HG02642 (cell line): ENCODE measurements around the gene SLC6A6.
"Not testable (repeated sequence)": the region's sequence is repeated elsewhere in the genome, so short reads cannot be mapped to it uniquely, and the experiment has no call there.

ENCODE experiments used
- ATAC-seq: cut with Tn5 transposase; IDR thresholded peaks from one replicate; pipeline ENCODE4 v1.9.1; 2021; ENCODE audit warnings: mild to moderate bottlenecking; ENCODE audit not compliant: unreplicated experiment, poor library complexity

Gene SLC6A6

DNA sequence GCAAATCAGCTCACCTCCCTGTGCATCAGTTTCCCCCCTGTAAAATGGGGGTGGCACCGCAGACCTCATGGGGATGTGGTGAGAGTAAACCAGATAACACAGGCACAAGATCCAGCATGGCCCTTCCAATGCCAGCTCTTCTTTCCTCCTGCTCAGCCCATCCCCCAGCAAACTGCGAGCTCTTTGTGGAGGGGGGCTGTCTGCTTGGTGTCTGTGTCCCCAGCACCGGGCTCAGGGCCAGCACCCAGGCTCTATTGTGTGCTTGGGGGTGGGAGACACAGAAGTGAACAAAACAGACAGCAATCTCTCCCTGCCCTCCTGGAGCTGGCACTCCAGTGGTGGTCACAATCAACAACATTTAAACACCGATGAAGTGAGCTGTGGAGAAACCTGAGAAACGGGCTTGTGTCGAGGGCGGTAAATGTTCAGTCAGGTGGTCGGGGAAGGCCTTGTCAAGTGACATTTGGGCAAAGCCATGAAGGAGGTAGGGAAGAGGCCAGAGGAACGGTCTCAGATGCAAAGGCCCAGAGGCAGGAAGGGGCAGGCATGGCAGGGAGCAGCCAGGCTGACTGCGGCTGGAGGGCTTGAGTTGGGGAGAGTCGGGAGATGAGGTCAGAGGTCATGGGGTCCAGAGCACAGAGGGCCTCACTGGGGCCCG is 109.3 kb downstream of the SLC6A6 start:
- no peak for ATAC-seq

DNA sequence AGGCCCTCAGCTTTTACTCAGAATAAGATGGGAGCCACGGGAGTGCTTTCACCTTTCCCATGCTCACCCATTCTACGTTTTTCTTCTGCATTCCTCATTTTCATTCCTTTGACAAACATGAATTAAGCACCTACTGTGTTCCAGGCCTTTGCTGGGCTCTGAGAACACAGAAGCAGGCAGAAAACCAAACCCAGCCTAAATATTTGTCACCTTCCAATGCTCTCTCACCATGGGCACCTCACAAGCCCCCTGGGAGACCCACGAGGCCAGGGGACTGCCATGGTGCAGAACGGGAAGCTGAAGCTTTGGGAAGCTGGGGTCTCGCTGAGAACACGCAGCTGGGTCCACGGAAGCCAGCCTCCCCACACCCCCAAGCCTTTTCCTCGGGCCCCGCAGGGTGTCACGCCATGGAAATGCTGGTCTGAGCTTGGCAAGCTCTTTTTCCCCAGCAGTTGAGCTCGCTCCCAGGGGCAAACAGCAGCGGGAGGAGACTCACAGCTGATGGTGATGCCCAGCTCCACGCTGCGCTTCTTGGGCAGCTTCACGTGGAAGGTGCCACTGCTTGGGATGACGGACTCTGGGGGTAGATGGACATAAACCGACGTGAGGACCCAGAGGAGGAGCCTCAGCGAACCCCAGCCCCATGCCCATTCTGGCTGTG is 110.0 kb downstream of the SLC6A6 start:
- no peak for ATAC-seq

DNA sequence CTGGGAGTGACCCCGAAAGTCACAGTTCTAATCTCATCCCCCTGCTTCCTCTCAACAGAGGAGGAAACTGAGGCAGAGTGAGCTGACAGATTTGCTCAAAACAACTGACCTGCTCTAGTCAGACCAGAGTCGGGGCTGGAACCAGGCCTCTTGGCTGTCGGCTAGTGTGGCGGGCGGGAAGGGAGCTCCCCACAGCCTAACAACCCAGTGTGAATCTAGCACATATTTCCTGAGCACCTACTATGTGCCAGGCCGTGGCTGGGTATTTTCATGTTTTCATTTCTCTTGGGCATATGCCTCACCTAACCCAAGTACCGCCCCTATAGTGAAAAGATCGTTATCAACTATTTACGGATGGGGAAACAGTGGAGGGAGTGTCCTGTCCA is 110.5 kb downstream of the SLC6A6 start:
- ATAC-seq = no peak

DNA sequence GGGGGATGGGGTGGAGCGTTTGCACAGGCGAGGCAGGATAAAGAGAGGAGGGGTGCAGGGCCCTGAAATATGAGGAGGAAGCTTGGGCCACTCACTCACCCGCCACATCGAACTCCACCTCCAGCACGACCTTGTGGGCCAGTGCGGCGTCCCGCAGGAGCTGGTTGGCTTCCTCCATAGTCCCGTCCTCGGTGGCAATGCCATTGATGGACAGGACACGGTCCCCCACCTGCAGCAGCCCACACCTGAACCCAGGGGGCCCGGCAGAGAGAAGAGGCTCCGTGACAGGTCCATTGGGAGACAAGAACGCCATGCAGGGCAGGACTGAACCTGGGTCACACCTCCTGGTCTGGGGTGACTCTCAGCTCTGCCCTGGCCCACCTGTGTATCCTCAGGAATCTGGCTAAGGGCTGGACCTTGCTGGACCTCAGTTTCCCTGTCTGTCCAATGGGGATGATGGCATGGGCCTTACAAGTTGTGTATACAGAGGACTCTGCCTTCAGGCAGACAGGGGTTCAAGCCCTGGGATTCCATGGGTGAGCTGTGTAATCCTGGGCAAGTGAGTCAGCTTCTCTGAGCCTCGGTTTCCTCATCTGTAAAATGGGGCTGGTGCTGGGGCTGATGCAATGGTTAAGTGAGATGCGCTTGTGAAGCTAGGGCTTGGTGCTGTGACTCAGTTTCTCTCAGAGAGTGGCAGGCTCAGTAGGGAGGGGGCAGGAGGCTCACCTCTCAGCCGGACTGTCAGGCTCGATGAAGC is 111.3 kb downstream of the SLC6A6 start:
- ATAC-seq = no peak

DNA sequence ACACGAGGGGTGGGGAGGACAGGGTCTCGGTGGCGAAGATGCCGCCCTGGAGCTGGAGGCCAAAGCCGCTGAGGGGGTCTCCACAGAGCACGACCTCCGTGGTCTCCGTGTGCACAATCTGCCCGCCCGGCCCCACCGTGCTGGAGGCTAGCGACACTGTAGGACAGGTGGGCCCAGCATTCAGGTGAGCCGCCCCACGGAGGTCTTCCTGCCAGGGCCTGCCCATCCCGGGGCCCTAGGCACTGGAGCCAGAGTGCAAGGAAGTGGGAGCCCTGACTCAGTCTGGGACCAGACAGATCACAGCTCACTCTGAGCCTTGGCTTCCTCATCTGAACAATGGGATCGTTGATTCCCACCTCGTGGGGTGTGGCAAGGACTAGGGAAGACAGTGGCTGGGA is 111.9 kb downstream of the SLC6A6 start:
- no peak for ATAC-seq

DNA sequence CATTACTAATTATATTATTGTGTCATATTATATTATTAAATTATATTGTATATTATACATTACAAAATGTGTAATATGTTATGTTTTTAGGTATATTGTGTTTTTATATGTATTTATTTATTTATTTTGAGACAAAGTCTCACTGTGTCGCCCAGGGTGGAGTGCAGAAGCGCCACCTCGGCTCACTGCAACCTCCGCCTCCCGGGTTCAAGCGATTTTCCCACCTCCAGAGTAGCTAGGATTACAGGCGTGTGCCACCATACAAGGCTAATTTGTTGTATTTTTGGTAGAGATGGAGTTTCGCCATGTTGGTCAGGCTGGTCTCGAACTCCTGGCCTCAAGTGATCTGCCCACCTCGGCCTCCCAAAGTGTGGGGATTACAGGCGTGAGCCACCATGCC is 113.1 kb downstream of the SLC6A6 start:
- ATAC-seq = not testable (repeated sequence)

DNA sequence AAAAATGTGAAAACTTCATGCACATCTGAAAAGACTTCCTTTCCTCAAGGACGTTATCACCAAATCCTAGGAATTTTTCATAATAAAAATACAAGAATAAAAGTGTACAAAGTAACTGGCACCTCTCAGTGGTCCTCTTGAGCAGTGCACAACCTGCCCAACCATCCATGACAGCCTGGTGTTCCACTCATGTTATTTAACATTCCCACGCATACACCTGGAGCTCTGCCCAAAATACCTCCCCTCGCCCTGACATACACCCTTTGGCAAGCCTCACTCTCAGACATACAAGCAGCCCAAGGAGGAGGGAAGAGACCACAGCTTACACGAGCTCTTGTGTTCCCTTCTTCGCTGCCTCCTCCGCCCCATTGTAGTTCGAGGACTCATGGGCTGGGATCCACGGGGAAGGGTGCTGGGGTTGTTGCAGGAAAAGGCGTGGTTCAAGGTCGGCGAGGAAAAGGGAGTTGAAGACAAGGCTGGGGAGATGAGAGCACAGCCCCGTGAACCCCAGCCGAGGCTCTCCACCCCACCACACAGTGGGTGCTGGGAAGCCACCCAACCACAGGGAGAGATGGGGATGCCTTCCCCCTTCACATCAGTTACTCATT is 114.4 kb downstream of the SLC6A6 start:
- no peak for ATAC-seq

DNA sequence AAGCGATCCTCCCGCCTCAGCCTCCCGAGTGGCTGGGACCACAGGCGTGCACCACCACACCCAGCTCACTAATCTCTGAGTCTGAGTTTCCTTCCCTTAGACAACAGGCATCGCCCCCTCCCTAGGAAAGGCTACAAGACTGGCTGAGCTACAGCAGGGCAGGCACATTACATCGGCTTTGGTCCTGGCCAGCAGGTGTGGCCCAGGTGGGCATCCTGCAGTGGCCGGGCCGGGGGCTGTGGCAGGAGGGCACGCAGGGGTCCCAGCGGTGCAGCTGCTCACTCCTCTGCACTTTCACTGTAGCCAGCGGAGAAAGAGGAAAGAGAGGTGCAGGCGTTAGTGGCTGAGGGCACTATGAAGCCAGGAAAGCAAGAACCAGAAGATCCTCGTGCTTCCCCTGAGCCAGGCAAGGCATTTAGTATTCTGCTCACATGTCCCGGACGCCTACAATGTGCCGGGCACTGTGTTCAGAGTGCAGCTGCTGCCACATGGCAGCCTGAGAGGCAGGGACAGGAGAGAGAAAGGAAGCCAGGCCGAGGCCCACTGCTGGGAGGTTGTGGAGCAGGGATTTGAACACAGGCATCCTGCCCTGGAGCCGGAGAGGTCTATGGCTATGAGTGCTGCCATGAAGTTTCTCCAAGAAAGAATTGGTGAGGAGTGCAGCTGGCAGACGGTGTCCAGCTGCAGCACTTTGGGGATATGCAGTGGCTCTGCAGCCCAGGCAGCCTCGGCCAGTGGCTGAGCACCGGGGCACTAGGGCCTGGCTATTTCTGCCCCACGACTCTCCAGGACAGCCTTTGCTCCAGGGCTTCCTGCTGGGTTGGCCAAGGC is 115.4 kb downstream of the SLC6A6 start:
- no peak for ATAC-seq

DNA sequence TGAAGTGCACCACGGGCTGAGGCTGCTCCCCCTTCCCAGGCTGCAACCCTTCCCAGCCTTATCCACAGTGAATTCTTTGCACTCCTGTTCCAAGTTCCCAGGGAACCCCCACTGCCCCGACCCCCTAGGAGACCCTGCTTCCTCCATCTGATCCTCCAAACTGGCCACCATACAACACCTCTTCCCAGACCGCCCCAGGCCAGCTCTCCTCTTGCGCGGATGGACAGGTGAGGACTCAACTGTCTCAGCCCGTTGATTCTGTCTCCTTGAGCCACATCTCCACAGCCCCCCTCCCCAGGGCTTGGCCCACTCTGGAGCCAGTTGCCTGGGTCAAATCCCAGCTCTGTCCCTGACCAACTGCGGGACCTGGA is 116.0 kb downstream of the SLC6A6 start:
- ATAC-seq = no peak

DNA sequence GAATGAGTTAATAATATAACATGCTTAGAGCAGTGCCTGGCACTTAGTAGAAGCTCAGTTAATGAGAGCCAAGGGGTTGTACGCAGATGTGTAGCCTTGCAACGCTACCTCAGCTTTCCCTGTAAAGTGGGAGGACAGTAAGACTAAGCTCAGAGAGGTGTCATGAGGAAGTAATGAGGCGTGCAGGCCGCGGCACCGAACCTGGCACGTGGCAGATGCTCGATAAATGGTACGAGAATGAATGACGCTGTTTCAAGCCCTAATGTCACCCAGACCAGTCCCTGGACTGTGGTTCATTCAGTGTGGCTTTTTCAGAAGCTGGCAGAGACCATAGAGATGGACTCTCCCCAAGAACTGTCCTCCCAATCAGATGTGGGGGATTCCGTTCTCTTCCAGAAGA is 116.5 kb downstream of the SLC6A6 start:
- ATAC-seq = no peak

DNA sequence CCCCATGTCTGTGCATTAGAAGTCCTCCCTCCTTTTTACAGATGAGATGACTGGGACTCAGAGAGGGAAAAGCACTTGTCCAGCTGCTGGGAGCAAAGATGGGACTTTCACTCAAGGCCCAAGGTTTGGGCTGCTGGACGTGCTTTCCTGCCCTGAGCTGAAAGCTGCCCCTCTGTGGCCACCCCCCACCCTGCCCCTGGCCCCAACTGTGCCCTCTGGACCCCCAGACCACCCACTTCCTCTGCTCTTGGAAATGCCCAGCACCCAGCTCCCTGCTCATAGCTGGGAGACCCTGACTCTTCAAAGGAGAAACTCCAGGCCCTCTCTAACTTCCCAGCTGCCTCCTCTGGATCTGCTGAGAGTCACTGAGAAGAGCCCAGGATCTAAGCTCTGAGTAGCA is 117.0 kb downstream of the SLC6A6 start:
- ATAC-seq = no peak

DNA sequence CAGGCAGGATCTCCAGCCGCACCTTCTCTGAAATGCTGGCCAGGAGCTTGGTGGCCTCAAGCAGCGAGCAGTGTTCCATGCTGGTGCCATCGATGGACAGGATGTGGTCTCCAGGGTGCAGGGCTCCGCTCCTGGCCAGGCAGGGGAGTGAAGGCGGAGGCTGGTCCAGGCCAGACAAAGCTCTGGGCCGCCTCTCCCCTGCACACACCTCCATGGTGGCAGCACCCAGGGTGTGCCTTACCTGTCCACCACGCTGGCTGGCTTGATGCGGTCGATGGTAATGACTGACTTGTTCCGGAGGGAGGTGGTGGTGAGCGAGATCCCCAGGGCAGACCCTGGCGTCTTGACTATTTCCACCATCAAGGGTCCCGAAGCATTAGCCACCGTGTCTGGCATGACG is 117.7 kb downstream of the SLC6A6 start:
- ATAC-seq = no peak

DNA sequence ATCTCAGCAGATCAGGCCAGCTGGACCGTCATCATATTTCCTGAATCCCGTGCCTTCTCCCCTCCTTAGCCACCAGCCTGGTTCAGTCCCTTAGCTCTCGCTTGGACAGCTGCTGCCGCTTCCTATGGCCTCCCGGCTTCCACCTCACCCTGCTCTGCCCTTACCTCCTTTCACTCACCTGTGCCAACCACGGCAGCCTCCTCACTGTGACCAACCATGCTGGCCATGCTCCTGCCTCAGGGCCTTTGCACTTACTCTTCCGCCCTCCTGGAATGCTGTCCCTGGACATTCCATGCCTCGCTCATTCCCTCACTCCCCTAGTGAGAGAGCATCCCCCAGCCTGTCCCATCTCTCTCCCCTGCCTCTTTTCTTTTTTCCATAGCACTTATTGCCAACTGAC is 118.6 kb downstream of the SLC6A6 start:
- no peak for ATAC-seq

DNA sequence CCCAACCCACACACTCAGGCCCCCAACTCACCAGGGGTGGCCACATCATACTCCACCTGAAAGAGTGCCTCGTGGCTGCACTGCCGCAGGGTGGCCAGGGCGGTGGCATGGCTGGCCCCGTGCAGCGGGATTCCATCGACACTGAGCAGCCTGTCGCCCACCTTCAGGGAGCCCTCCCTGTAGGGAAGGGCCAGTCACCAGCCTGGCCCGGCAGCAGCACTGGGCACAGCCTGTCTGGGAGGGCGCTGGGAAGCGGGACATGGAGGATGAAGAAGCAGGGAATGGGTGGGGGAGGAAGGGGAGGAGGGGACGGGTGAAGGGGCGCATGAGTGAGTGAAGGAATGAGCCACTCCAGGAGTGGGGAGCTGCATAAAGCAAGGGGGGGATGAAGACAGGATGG is 119.2 kb downstream of the SLC6A6 start:
- ATAC-seq = no peak

DNA sequence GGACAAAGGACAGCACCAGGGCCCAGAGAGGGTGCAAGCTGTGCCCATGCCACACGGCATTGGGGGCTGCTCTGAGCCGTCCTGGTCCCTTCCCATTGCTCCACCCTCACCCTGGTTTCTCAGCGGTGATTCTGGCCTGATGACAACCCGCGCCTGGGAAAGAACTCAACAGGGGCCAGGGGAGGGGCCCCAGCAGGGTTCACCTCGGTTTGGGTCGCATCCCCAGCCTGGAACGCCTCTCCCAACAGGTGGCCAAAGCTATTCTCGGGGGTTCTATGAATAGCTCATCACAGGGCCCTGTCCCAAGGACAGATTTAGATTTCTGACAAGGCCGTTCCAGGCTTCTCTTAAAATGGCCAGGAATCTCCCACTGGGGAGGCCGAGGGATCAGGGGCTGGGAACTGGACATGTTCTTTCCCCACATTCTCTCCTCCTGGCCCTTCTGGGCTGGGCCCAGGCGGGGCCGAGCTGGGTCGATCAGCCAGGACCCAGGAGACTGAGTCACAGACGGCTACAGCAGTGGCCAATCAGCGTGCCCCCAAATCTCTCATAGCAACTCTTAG is 119.8 kb downstream of the SLC6A6 start:
- ATAC-seq = no peak

DNA sequence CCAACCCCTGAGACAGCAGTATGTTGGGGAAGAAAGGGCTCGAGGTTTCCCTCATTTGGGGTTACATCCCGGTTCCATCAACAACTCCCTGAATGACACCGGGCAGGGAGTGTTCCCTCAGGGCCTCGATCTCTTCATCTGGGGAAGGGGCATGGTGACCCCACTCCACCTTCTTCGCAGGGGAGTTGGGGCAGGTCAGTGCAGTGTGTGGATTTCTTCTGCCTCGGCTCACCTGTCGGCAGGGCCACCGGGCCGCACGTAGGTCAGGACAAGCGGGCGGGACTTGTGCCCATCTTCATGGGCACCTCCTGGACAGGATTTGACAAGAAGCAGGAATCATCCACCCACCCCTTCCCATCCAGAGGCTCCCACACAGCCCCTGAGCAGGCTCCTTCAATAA is 120.4 kb downstream of the SLC6A6 start:
- no peak for ATAC-seq

DNA sequence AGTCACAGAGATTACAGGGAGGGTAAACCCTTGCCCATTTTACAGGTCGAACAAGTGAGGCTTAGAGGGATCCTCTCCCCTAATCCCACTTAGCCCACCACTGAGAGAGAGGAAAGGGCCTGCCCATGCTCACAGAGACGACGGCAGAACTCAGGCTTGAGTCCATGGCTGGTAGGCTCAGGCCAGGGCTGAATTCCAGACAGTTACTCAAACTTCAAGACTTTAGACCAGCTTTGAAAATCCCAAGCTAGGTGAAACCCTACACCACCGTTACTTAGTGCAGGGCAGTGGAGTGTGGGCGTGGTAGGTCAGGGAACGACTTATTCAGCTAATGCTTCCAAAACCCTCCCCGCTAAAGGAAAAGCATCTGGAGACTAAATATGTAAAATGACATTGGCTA is 121.4 kb downstream of the SLC6A6 start:
- no peak for ATAC-seq

DNA sequence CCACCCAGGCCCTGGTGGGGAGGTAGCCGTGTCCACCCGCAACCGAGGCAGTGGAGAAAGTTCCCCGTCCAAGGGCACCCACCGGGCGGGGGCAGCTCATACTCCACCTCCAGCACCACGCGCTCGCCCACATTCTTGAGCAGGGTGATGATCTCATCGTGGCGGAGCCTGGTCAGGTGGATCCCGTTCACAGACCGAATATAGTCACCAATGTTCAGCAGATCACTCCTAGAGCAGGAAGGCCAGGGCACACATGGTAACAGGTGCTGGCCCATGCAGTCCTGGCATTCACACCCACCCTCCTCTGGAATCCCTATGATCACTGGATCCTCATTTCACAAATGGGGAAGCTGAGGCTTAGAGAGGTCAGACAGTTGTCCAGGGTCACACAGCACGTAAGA is 121.9 kb downstream of the SLC6A6 start:
- ATAC-seq = no peak

DNA sequence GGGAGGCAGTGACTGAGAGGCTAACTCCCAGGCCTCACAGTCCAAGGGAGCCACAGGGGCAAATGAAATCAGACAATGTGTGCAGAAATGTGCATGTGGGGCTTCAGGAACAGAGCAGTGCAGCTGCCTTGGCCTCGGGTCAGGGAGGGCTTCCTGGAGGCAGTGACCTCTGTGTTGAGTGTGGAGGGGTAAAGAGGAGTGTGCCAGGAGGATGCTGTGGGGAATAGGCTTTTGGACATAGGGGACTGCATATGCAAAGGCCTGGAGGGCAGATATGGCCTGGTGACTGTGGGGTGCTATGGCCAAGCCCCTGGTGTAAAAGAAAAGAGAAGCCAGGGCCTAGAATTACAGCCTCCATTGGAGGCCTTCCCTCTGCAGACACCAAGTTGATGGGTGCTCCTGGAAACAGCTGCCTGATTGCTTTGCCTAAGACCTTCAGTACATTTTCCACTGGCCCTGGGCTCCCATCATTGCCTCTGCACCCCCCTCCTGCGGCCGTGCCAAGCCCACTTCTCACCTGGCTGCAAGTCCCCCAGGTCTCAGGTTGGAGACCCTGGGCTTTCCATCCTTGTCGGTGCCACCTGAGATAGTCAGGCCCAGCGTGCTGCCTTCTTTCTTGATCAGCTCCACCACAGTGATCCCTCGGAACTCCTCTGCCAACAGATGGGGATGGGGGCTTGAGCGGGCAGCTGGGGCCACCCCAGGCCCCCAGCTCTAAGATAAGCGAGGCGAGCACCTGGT is 122.7 kb downstream of the SLC6A6 start:
- ATAC-seq = no peak
